HEK293 (cell line): Measurements from ENCODE around the gene HS3ST3A1.
A peak's percentile ranks its signal among the peaks of the same experiment; 100 is the strongest.
"Not testable (repeated sequence)": the region's sequence is repeated elsewhere in the genome, so short reads cannot be mapped to it uniquely, and the experiment has no call there.

Experiments
- CTCF ChIA-PET: fragments of 350-600 bp; formaldehyde crosslinking; extraction: SDS; loops from one replicate; lab custom pipeline; 2021; ENCODE audit warnings: antibody characterized with exemption; lab: Yijun Ruan, JAX
- POLR2A ChIA-PET: fragments of 300-600 bp; formaldehyde crosslinking; extraction: SDS; loops from one replicate; lab custom pipeline; 2020; ENCODE audit warnings: antibody characterized with exemption, inconsistent platforms; lab: Yijun Ruan, JAX
- H3K27ac ChIP-seq: fragments of 200-500 bp; sonication (Bioruptor generic); 2 replicates; pipeline ENCODE4 v1.5.1; 2014; ENCODE audit warnings: low read depth, low read length, control low read depth, inconsistent platforms; ENCODE audit errors: extremely low read depth
- H3K36me3 ChIP-seq, 2 experiments: fragments of 200-500 bp in 1 of 2; sonication (Bioruptor generic) in 1 of 2; 1 replicate in 1 of 2; 2 replicates in 1 of 2; pipeline ENCODE4 v1.5.1; 2014 to 2017; ENCODE audit warnings: inconsistent platforms in 2 of 2, low read length in 2 of 2; ENCODE audit not compliant: control insufficient read depth in 2 of 2, insufficient read depth in 1 of 2
- H3K4me1 ChIP-seq: fragments of 200-500 bp; sonication (Bioruptor generic); 2 replicates; pipeline ENCODE4 v1.5.1; 2014; ENCODE audit warnings: mild to moderate bottlenecking, low read length, inconsistent platforms; ENCODE audit not compliant: control insufficient read depth, insufficient read depth
- H3K4me3 ChIP-seq: 2 replicates; pipeline ENCODE4 v1.5.1; 2011; ENCODE audit warnings: low read depth, mild to moderate bottlenecking, control low read depth, low read length, moderate library complexity
- H3K9me3 ChIP-seq: fragments of 200-500 bp; sonication (Bioruptor generic); 2 replicates; pipeline ENCODE4 v1.5.1; 2014; ENCODE audit warnings: low read depth, low read length, inconsistent platforms; ENCODE audit not compliant: control insufficient read depth, insufficient read depth
- ELK4 ChIP-seq: IDR thresholded peaks from 2 replicates; pipeline ENCODE4 v1.6.1; 2011; ENCODE audit warnings: mild to moderate bottlenecking, low read depth, low read length, borderline replicate concordance
- MYNN ChIP-seq: fragments of 450-650 bp; formaldehyde crosslinking; IDR thresholded peaks from 2 replicates; pipeline ENCODE4 v1.5.1; 2016; ENCODE audit warnings: missing biosample characterization, missing genetic modification characterization, borderline replicate concordance
- MZF1 ChIP-seq: fragments of 450-650 bp; formaldehyde crosslinking; IDR thresholded peaks from 2 replicates; pipeline ENCODE4 v1.5.1; 2017; ENCODE audit warnings: missing biosample characterization, missing genetic modification characterization, borderline replicate concordance
- REST ChIP-seq: fragments of 450-650 bp; formaldehyde crosslinking; IDR thresholded peaks from 2 replicates; pipeline ENCODE4 v1.5.1; 2016; ENCODE audit warnings: missing biosample characterization, missing genetic modification characterization
- ZFP41 ChIP-seq: fragments of 450-650 bp; formaldehyde crosslinking; IDR thresholded peaks from 2 replicates; pipeline ENCODE4 v1.5.1; 2016; ENCODE audit warnings: missing biosample characterization, missing genetic modification characterization, borderline replicate concordance
- ZNF19 ChIP-seq: fragments of 450-650 bp; formaldehyde crosslinking; IDR thresholded peaks from 2 replicates; pipeline ENCODE4; 2016; ENCODE audit warnings: missing biosample characterization, missing genetic modification characterization, low read depth
- ZNF202 ChIP-seq: fragments of 450-650 bp; formaldehyde crosslinking; IDR thresholded peaks from 2 replicates; pipeline ENCODE4 v1.5.1; 2016; ENCODE audit warnings: missing biosample characterization, missing genetic modification characterization, borderline replicate concordance
- ZNF366 ChIP-seq: fragments of 450-650 bp; formaldehyde crosslinking; conservative IDR thresholded peaks from 2 replicates; pipeline ENCODE4 v1.5.1; 2016; ENCODE audit warnings: missing biosample characterization, missing genetic modification characterization
- ZNF571 ChIP-seq: fragments of 450-650 bp; formaldehyde crosslinking; IDR thresholded peaks from 2 replicates; pipeline ENCODE4 v1.5.0; 2017; ENCODE audit warnings: missing biosample characterization, missing genetic modification characterization
- ZNF600 ChIP-seq: fragments of 450-650 bp; formaldehyde crosslinking; IDR thresholded peaks from 2 replicates; pipeline ENCODE4 v1.5.1; 2016; ENCODE audit warnings: missing biosample characterization, missing genetic modification characterization
- ZNF645 ChIP-seq: fragments of 450-650 bp; formaldehyde crosslinking; IDR thresholded peaks from 2 replicates; pipeline ENCODE4; 2016; ENCODE audit warnings: missing biosample characterization, missing genetic modification characterization

Gene HS3ST3A1

GRCh38 chr17:13496553-13497056, 105.1 kb downstream of the HS3ST3A1 start:
- CTCF ChIA-PET, H3K4me3 ChIP-seq, H3K4me1 ChIP-seq, POLR2A ChIA-PET, H3K9me3 ChIP-seq: not testable (repeated sequence)
- 0 out of 2 replicates have a peak, but pooled peaks have one; percentile 6 for TF ChIP-seq ZNF202 (tag by site-specific recombination)
- TF ChIP-seq, all 188 proteins: peak for 1; not testable (repeated sequence) for 187
- not testable (repeated sequence) for H3K27ac ChIP-seq, H3K36me3 ChIP-seq

GRCh38 chr17:13495423-13495822, 106.3 kb downstream of the HS3ST3A1 start:
- TF ChIP-seq ELK4 (no peak), ZNF600 (tag by site-specific recombination) (no peak), MZF1 (tag by site-specific recombination) (no peak)
- Histone ChIP-seq H3K4me1 (no peaks in the 10 kb centered on the region), H3K36me3 (0 out of 3 replicates have a peak, but pooled peaks cover 0 to 9% of the 10 kb centered on the region in 2 experiments), H3K4me3 (no peak overlapping the region), H3K9me3 (no peaks in the 10 kb centered on the region), H3K27ac (no peak overlapping the region)
- ChIA-PET CTCF (no interaction called here), POLR2A (no interaction called here)

GRCh38 chr17:13492737-13493122, 109.0 kb downstream of the HS3ST3A1 start:
- ChIA-PET POLR2A (no interaction called here), CTCF (interaction anchor here (0.8 kb wide), 1 partner anchor 187 kb away, joined by 3 read pairs; no protein-coding TSS in a partner anchor)
- TF ChIP-seq MYNN (tag by site-specific recombination) (no peak), ZNF571 (tag by site-specific recombination) (no peak), ZNF366 (0 out of 2 replicates have a peak, but pooled peaks have one; percentile 24), REST (tag by site-specific recombination) (peak; percentile 33; the same call in 1 of the 2 replicates), ZFP41 (tag by site-specific recombination) (no peak), ZNF19 (tag by site-specific recombination) (no peak)
- Histone ChIP-seq H3K4me3 (no peak overlapping the region), H3K27ac (no peak overlapping the region), H3K9me3 (no peaks in the 10 kb centered on the region), H3K36me3 (0 out of 3 replicates have a peak, but pooled peaks cover 0 to 9% of the 10 kb centered on the region in 2 experiments), H3K4me1 (no peaks in the 10 kb centered on the region)

GRCh38 chr17:13491916-13492736, 109.6 kb downstream of the HS3ST3A1 start:
- Histone ChIP-seq H3K4me3 (no peak overlapping the region), H3K4me1 (no peaks in the 10 kb centered on the region), H3K36me3 (0 out of 3 replicates have a peak, but pooled peaks cover 0 to 9% of the 10 kb centered on the region in 2 experiments), H3K9me3 (no peaks in the 10 kb centered on the region), H3K27ac (no peak overlapping the region)
- TF ChIP-seq ZNF645 (tag by site-specific recombination) (no peak), ZNF366 (peak; percentile 50; the same call in 1 of the 2 replicates)
- POLR2A ChIA-PET: no interaction called here
- CTCF ChIA-PET: no interaction called here
